SW480 (cell line): ENCODE data around the gene PSMD1.

Experiments
- DNase-seq: peaks from one replicate; pipeline ENCODE4 v3.0.0-alpha.2; 2016; ENCODE audit warnings: low spot score

Gene PSMD1

GRCh38 chr2:231034291-231034882 lies 22.3 kb upstream of the PSMD1 start:
- DNase-seq = no peak

GRCh38 chr2:231036131-231036530 lies 20.5 kb upstream of the PSMD1 start:
- DNase-seq = no peak

GRCh38 chr2:231036578-231037106 lies 20.0 kb upstream of the PSMD1 start:
- no peak for DNase-seq

- DNase-seq = peak; percentile 22
Observed at GRCh38 chr2:231037202-231037730, 19.4 kb upstream of the PSMD1 start, which contains the start of gene C2orf72. C2orf72 (plus strand) TSS chr2:231037523; CDS start chr2:231037566, 43 bp downstream.

GRCh38 chr2:231037731-231038482 lies 18.8 kb upstream of the PSMD1 start:
- DNase-seq = peak; percentile 16

- no peak for DNase-seq
Observed at GRCh38 chr2:231038483-231039293, 18.0 kb upstream of the PSMD1 start.

- no peak for DNase-seq
Observed at GRCh38 chr2:231039294-231039664, 17.4 kb upstream of the PSMD1 start.

GRCh38 chr2:231039821-231040364 lies 16.8 kb upstream of the PSMD1 start:
- no peak for DNase-seq

- DNase-seq = no peak
Observed at GRCh38 chr2:231041061-231041689, 15.5 kb upstream of the PSMD1 start.

GRCh38 chr2:231043796-231044195 lies 12.9 kb upstream of the PSMD1 start:
- DNase-seq = no peak

- DNase-seq = no peak
Observed at GRCh38 chr2:231046916-231047273, 9.8 kb upstream of the PSMD1 start.

GRCh38 chr2:231047274-231047922 lies 9.3 kb upstream of the PSMD1 start:
- no peak for DNase-seq

GRCh38 chr2:231047923-231048915 lies 8.4 kb upstream of the PSMD1 start:
- DNase-seq = no peak

- no peak for DNase-seq
Observed at GRCh38 chr2:231049286-231050017, 7.2 kb upstream of the PSMD1 start.

GRCh38 chr2:231050018-231050901 lies 6.4 kb upstream of the PSMD1 start:
- no peak for DNase-seq

- DNase-seq = no peak
Observed at GRCh38 chr2:231051116-231051515, 5.6 kb upstream of the PSMD1 start.

- DNase-seq = peak; percentile 74
Observed at GRCh38 chr2:231052494-231053451, 3.9 kb upstream of the PSMD1 start.
